Naive thymus-derived CD4-positive, alpha-beta T cell (primary cell): ENCODE data around the gene USP36. TPM values are rescaled to one million over a fixed set of nuclear protein-coding genes. Genes with fewer than 3 reads are reported as not detected.

ENCODE experiments used
- ATAC-seq: fragments of 150-1000 bp; cut with Tn5 transposase; 2 replicates; pipeline ENCODE4 v1.10.0; 2021; ENCODE audit warnings: mild to moderate bottlenecking, moderate library complexity
- CTCF ChIA-PET: fragments of 350-600 bp; sonication (Branson Sonifier 250); formaldehyde crosslinking; loops from one replicate; lab custom pipeline; 2021; ENCODE audit warnings: antibody characterized with exemption; lab: Charles Lee
- POLR2A ChIA-PET: fragments of 350-600 bp; sonication (Branson Sonifier 250); formaldehyde crosslinking; loops from one replicate; lab custom pipeline; 2021; ENCODE audit warnings: antibody characterized with exemption, inconsistent platforms; lab: Charles Lee
- DNase-seq, 9 donors: peaks; one replicate each; pipeline versions ENCODE4 v3.0.0 to v3.0.0-alpha.2; 2020 to 2022; ENCODE audit warnings: mixed read lengths in 1 of 9
- H3K27ac ChIP-seq: one replicate; pipeline ENCODE4 v1.7.0; 2013; ENCODE audit warnings: mild to moderate bottlenecking, low read depth, low read length, moderate library complexity
- H3K27me3 ChIP-seq, 2 donors: one replicate each; pipeline ENCODE4 v1.7.0; 2013; ENCODE audit warnings: low read length in 2 of 2, mild to moderate bottlenecking in 2 of 2, moderate library complexity in 2 of 2; ENCODE audit not compliant: control insufficient read depth in 2 of 2, insufficient read depth in 2 of 2
- H3K36me3 ChIP-seq, 3 experiments: 1 replicate in 2 of 3; 2 replicates in 1 of 3; pipeline ENCODE4 v1.7.0; 2013; ENCODE audit warnings: low read length in 3 of 3, mild to moderate bottlenecking in 3 of 3, moderate library complexity in 1 of 3; ENCODE audit not compliant: insufficient read depth in 3 of 3, control insufficient read depth in 2 of 3
- H3K4me1 ChIP-seq, 2 donors: one replicate each; pipeline ENCODE4 v1.7.0; 2013; ENCODE audit warnings: low read length in 2 of 2, mild to moderate bottlenecking in 2 of 2, moderate library complexity in 1 of 2; ENCODE audit not compliant: control insufficient read depth in 2 of 2, insufficient read depth in 2 of 2
- H3K4me3 ChIP-seq: 2 replicates; pipeline ENCODE4 v1.7.0; 2013; ENCODE audit warnings: mild to moderate bottlenecking, low read length
- H3K9me3 ChIP-seq, 3 experiments: 1 replicate in 2 of 3; 2 replicates in 1 of 3; pipeline ENCODE4 v1.7.0; 2013; ENCODE audit warnings: low read length in 3 of 3; ENCODE audit not compliant: control insufficient read depth in 2 of 3
- H3K27ac Mint-ChIP-seq, 9 donors: one replicate each; pipeline ENCODE4 v1.8.0; 2020 to 2022; ENCODE audit warnings: mixed read lengths in 9 of 9, mild to moderate bottlenecking in 8 of 9, moderate library complexity in 5 of 9, inconsistent platforms in 2 of 9
- H3K27me3 Mint-ChIP-seq, 5 donors: one replicate each; pipeline ENCODE4 v1.8.0; 2021 to 2022; ENCODE audit warnings: mixed read lengths in 5 of 5, mild to moderate bottlenecking in 1 of 5
- H3K36me3 Mint-ChIP-seq, 5 donors: one replicate each; pipeline ENCODE4 v1.8.0; 2020 to 2022; ENCODE audit warnings: mixed read lengths in 5 of 5, mild to moderate bottlenecking in 3 of 5, inconsistent platforms in 1 of 5
- H3K4me1 Mint-ChIP-seq, 7 donors: one replicate each; pipeline ENCODE4 v1.8.0; 2020 to 2022; ENCODE audit warnings: mixed read lengths in 7 of 7, mild to moderate bottlenecking in 3 of 7, inconsistent platforms in 1 of 7
- H3K4me3 Mint-ChIP-seq, 10 donors: one replicate each; pipeline ENCODE4 v1.8.0; 2020 to 2022; ENCODE audit warnings: mild to moderate bottlenecking in 10 of 10, mixed read lengths in 10 of 10, moderate library complexity in 6 of 10, inconsistent platforms in 2 of 10
- H3K9me3 Mint-ChIP-seq, 11 donors: one replicate each; pipeline ENCODE4 v1.8.0; 2020 to 2022; ENCODE audit warnings: mixed read lengths in 11 of 11, mild to moderate bottlenecking in 4 of 11, inconsistent platforms in 1 of 11, moderate library complexity in 1 of 11
- intact Hi-C, 2 donors: fragments of 100-400 bp; cut with micrococcal nuclease; formaldehyde crosslinking; loops; one replicate each; pipeline ENCODE4 v1.15.1; 2023
- polyA plus RNA-seq, 2 donors: library from polyadenylated mRNA; unstranded; fragments of 300-500 nt; fragmentation: Illumina TruSeq; gene quantifications; one replicate each; pipeline ENCODE4 v1.2.3, GENCODE V29; 2021
- total RNA-seq, 6 experiments: library from RNA in 5 of 6; stranded (reverse) in 5 of 6; gene quantifications; 1 replicate in 5 of 6; 2 replicates in 1 of 6; pipeline ENCODE4 v1.2.3 and lab custom pipeline; 2021 to 2026

Gene USP36
- total and polyA plus RNA-seq, 7 experiments from 2014 or later = 37.4 to 414 (median 148) TPM

GRCh38 chr17:78836420-78837021, 4.1 kb downstream of the USP36 start:
- CTCF ChIA-PET = no interaction called here
- peaks cover 29 to 55% (median 43%) of the 10 kb centered on the region in 7 donors for H3K4me1 Mint-ChIP-seq
- POLR2A ChIA-PET = interaction anchor here (0.6 to 1.8 kb wide), 3 partner anchors 17 to 128 kb away, joined by 3 to 5 read pairs (median 3); no protein-coding TSS in a partner anchor

GRCh38 chr17:78834571-78834970, 6.0 kb downstream of the USP36 start:
- Mint-ChIP-seq H3K4me3 (no peak overlapping the region), H3K36me3 (peaks cover 17 to 60% (median 44%) of the 10 kb centered on the region in 5 donors)
- CTCF ChIA-PET = interaction anchor here (0.6 to 0.7 kb wide), 2 partner anchors 54 to 719 kb away, joined by 4 to 7 read pairs; no protein-coding TSS in a partner anchor

More at GRCh38 chr17:78836420-78837021, 4.1 kb downstream of the USP36 start:
- DNase-seq (no peak), ATAC-seq (no peak)
- Histone ChIP-seq H3K27me3 (no peaks in the 10 kb centered on the region), H3K36me3 (peaks cover 33 to 68% (median 45%) of the 10 kb centered on the region in 3 experiments), H3K27ac (no peak overlapping the region), H3K4me1 (peaks cover 16 to 20% of the 10 kb centered on the region in 2 donors), H3K9me3 (no peaks in the 10 kb centered on the region), H3K4me3 (no peak overlapping the region)
- H3K4me3 Mint-ChIP-seq = peak overlapping the region in 2 of 10 donors; percentile 34 to 95
- H3K9me3 Mint-ChIP-seq = peaks cover 0 to 4% (median 0%) of the 10 kb centered on the region in 11 donors
- H3K27me3 Mint-ChIP-seq = no peaks in the 10 kb centered on the region
- H3K27ac Mint-ChIP-seq = peak overlapping the region in 4 of 9 donors; percentile 33 to 79 (median 56)
- intact Hi-C loops = no loop called here
- H3K36me3 Mint-ChIP-seq = peaks cover 9 to 49% (median 38%) of the 10 kb centered on the region in 5 donors

GRCh38 chr17:78832541-78832810, 8.1 kb downstream of the USP36 start:
- Histone ChIP-seq H3K4me3 (no peak overlapping the region), H3K4me1 (no peaks in the 10 kb centered on the region), H3K27me3 (no peaks in the 10 kb centered on the region), H3K36me3 (peaks cover 36 to 96% (median 56%) of the 10 kb centered on the region in 3 experiments), H3K9me3 (no peaks in the 10 kb centered on the region), H3K27ac (no peak overlapping the region)
- no peaks in the 10 kb centered on the region for H3K27me3 Mint-ChIP-seq
- intact Hi-C loops = no loop called here
- peaks cover 0 to 5% (median 0%) of the 10 kb centered on the region in 11 donors for H3K9me3 Mint-ChIP-seq
- ChIA-PET CTCF (no interaction called here), POLR2A (no interaction called here)
- DNase-seq = no peak
- no peak overlapping the region for H3K27ac Mint-ChIP-seq
- H3K4me1 Mint-ChIP-seq = peaks cover 11 to 43% (median 32%) of the 10 kb centered on the region in 7 donors
- no peak overlapping the region for H3K4me3 Mint-ChIP-seq
- H3K36me3 Mint-ChIP-seq = peaks cover 20 to 73% (median 42%) of the 10 kb centered on the region in 5 donors
- ATAC-seq = no peak

More at GRCh38 chr17:78834571-78834970, 6.0 kb downstream of the USP36 start:
- H3K4me1 ChIP-seq = peaks cover 13 to 18% of the 10 kb centered on the region in 2 donors
- no peaks in the 10 kb centered on the region for H3K27me3 ChIP-seq
- no peak overlapping the region for H3K27ac Mint-ChIP-seq
- H3K36me3 ChIP-seq = peaks cover 39 to 82% (median 60%) of the 10 kb centered on the region in 3 experiments
- intact Hi-C loops = no loop called here
- ATAC-seq (no peak), DNase-seq (no peak)
- H3K9me3 ChIP-seq = no peaks in the 10 kb centered on the region
- peaks cover 0 to 1% (median 0%) of the 10 kb centered on the region in 11 donors for H3K9me3 Mint-ChIP-seq
- POLR2A ChIA-PET = interaction anchor here (0.6 to 1.8 kb wide), 3 partner anchors 15 to 110 kb away, joined by 3 to 5 read pairs (median 3); no protein-coding TSS in a partner anchor
- H3K27ac ChIP-seq = no peak overlapping the region
- H3K4me3 ChIP-seq = no peak overlapping the region
- peaks cover 26 to 57% (median 44%) of the 10 kb centered on the region in 7 donors for H3K4me1 Mint-ChIP-seq
- no peaks in the 10 kb centered on the region for H3K27me3 Mint-ChIP-seq

- Mint-ChIP-seq H3K4me1 (peaks cover 8 to 37% (median 28%) of the 10 kb centered on the region in 7 donors), H3K36me3 (peaks cover 20 to 72% (median 42%) of the 10 kb centered on the region in 5 donors), H3K4me3 (no peak overlapping the region), H3K27ac (peak overlapping the region in 2 of 9 donors; percentile 36 to 47), H3K27me3 (no peaks in the 10 kb centered on the region), H3K9me3 (peaks cover 0 to 5% (median 0%) of the 10 kb centered on the region in 11 donors)
- Histone ChIP-seq H3K36me3 (peaks cover 40 to 96% (median 52%) of the 10 kb centered on the region in 3 experiments), H3K27ac (no peak overlapping the region), H3K27me3 (no peaks in the 10 kb centered on the region), H3K9me3 (no peaks in the 10 kb centered on the region), H3K4me1 (no peaks in the 10 kb centered on the region), H3K4me3 (no peak overlapping the region)
- ChIA-PET POLR2A (interaction anchor here (0.6 to 1.5 kb wide), 5 partner anchors 11 to 127 kb away, joined by 3 to 6 read pairs (median 3); no protein-coding TSS in a partner anchor), CTCF (no interaction called here)
- DNase-seq (no peak), ATAC-seq (no peak)
- intact Hi-C loops = no loop called here
Observed at GRCh38 chr17:78831688-78832540, 8.7 kb downstream of the USP36 start.

- DNase-seq = no peak
- ChIA-PET POLR2A (interaction anchor here (0.5 to 2.5 kb wide), 3 partner anchors 10 to 454 kb away, joined by 3 to 12 read pairs (median 4); no protein-coding TSS in a partner anchor), CTCF (interaction anchor here (0.7 kb wide), 1 partner anchor 36 kb away, joined by 5 read pairs; no protein-coding TSS in a partner anchor)
- H3K9me3 ChIP-seq = no peaks in the 10 kb centered on the region
- H3K27me3 ChIP-seq = no peaks in the 10 kb centered on the region
- H3K27me3 Mint-ChIP-seq = no peaks in the 10 kb centered on the region
- intact Hi-C loops = no loop called here
- no peaks in the 10 kb centered on the region for H3K4me1 ChIP-seq
- peaks cover 22 to 79% (median 45%) of the 10 kb centered on the region in 5 donors for H3K36me3 Mint-ChIP-seq
- peaks cover 31 to 98% (median 41%) of the 10 kb centered on the region in 3 experiments for H3K36me3 ChIP-seq
- peaks cover 0 to 4% (median 0%) of the 10 kb centered on the region in 11 donors for H3K9me3 Mint-ChIP-seq
- H3K4me3 Mint-ChIP-seq = no peak overlapping the region
- ATAC-seq = no peak
- no peak overlapping the region for H3K4me3 ChIP-seq
- no peak overlapping the region for H3K27ac ChIP-seq
- H3K4me1 Mint-ChIP-seq = peaks cover 19 to 43% (median 33%) of the 10 kb centered on the region in 7 donors
- peak overlapping the region in 2 of 9 donors; percentile 7 to 67 for H3K27ac Mint-ChIP-seq
Observed at GRCh38 chr17:78829477-78829876, 11.1 kb downstream of the USP36 start.

- intact Hi-C loops = no loop called here
- peak overlapping the region in 1 of 10 donors; percentile 17 for H3K4me3 Mint-ChIP-seq
- no peaks in the 10 kb centered on the region for H3K9me3 ChIP-seq
- no peak for DNase-seq
- H3K4me1 Mint-ChIP-seq = peaks cover 21 to 52% (median 39%) of the 10 kb centered on the region in 7 donors
- no peaks in the 10 kb centered on the region for H3K4me1 ChIP-seq
- peaks cover 0 to 4% (median 0%) of the 10 kb centered on the region in 11 donors for H3K9me3 Mint-ChIP-seq
- ATAC-seq = peak; percentile 48
- peak overlapping the region; percentile 6 to 72 (median 56) for H3K27ac Mint-ChIP-seq
- H3K27me3 ChIP-seq = no peaks in the 10 kb centered on the region
- peaks cover 35 to 98% (median 43%) of the 10 kb centered on the region in 3 experiments for H3K36me3 ChIP-seq
- POLR2A ChIA-PET = interaction anchor here (2.5 kb wide), 1 partner anchor 10 kb away, joined by 12 read pairs; no protein-coding TSS in a partner anchor
- no peaks in the 10 kb centered on the region for H3K27me3 Mint-ChIP-seq
- H3K27ac ChIP-seq = no peak overlapping the region
- peaks cover 27 to 85% (median 48%) of the 10 kb centered on the region in 5 donors for H3K36me3 Mint-ChIP-seq
- CTCF ChIA-PET = no interaction called here
- H3K4me3 ChIP-seq = no peak overlapping the region
Observed at GRCh38 chr17:78828470-78829185, 12.0 kb downstream of the USP36 start.
